ENCODE results near the gene NRXN3.
A peak's percentile ranks its signal among the peaks of the same experiment; 100 is the strongest.

- TF ChIP-seq RAD21 (IDR thresholded peaks at IDR 0.05; ENCODE audit: low read length) (no peak), POLR2AphosphoS5 (IDR thresholded peaks at IDR 0.05; ENCODE audit: low read depth, low read length) (no peak), USF2 (IDR thresholded peaks at IDR 0.05; ENCODE audit: borderline replicate concordance, low read depth, low read length) (no peak), CTCF (IDR thresholded peaks at IDR 0.05) (no peak), MAX (IDR thresholded peaks at IDR 0.05; ENCODE audit: low read depth) (no peak)
- TF ChIP-seq, protein P1, sequence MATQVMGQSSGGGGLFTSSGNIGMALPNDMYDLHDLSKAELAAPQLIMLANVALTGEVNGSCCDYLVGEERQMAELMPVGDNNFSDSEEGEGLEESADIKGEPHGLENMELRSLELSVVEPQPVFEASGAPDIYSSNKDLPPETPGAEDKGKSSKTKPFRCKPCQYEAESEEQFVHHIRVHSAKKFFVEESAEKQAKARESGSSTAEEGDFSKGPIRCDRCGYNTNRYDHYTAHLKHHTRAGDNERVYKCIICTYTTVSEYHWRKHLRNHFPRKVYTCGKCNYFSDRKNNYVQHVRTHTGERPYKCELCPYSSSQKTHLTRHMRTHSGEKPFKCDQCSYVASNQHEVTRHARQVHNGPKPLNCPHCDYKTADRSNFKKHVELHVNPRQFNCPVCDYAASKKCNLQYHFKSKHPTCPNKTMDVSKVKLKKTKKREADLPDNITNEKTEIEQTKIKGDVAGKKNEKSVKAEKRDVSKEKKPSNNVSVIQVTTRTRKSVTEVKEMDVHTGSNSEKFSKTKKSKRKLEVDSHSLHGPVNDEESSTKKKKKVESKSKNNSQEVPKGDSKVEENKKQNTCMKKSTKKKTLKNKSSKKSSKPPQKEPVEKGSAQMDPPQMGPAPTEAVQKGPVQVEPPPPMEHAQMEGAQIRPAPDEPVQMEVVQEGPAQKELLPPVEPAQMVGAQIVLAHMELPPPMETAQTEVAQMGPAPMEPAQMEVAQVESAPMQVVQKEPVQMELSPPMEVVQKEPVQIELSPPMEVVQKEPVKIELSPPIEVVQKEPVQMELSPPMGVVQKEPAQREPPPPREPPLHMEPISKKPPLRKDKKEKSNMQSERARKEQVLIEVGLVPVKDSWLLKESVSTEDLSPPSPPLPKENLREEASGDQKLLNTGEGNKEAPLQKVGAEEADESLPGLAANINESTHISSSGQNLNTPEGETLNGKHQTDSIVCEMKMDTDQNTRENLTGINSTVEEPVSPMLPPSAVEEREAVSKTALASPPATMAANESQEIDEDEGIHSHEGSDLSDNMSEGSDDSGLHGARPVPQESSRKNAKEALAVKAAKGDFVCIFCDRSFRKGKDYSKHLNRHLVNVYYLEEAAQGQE (IDR thresholded peaks at IDR 0.05; ENCODE audit: low read depth, low read length), result peak; percentile 90
Observed at GRCh38 chr14:78975734-78976133, 805.6 kb downstream of the NRXN3 start.

All from SK-N-SH (cell line).